Measurements from ENCODE around the gene FGGY. TPM values are rescaled to one million over a fixed set of nuclear protein-coding genes. Genes with fewer than 3 reads are reported as not detected.

The FGGY gene
- total and polyA plus RNA-seq, 2 donors: 16.6 to 36.9 TPM

- H3K36me3 ChIP-seq (ENCODE audit: insufficient read depth): no peaks in the 10 kb centered on the region
- no peak overlapping the region for H3K27ac ChIP-seq (ENCODE audit: low read depth)
- peaks cover 2% of the 10 kb centered on the region for H3K4me1 ChIP-seq (ENCODE audit: insufficient read depth)
- WGBS: 96% methylated on average over 2 of the region's 2 CpGs
- DNase-seq (ENCODE audit: extremely low spot score): no peak
- H3K4me3 ChIP-seq (ENCODE audit: low read depth, low read length): no peak overlapping the region
Observed at GRCh38 chr1:59314776-59315528, 18.1 kb downstream of the FGGY start.

GRCh38 chr1:59315529-59316463 lies 18.9 kb downstream of the FGGY start:
- DNase-seq (ENCODE audit: extremely low spot score): no peak
- H3K36me3 ChIP-seq (ENCODE audit: insufficient read depth): no peaks in the 10 kb centered on the region
- 73% methylated on average over 7 of the region's 7 CpGs for WGBS
- H3K4me3 ChIP-seq (ENCODE audit: low read depth, low read length): no peak overlapping the region
- peaks cover 2% of the 10 kb centered on the region for H3K4me1 ChIP-seq (ENCODE audit: insufficient read depth)
- H3K27ac ChIP-seq (ENCODE audit: low read depth): no peak overlapping the region

GRCh38 chr1:59316497-59317128 lies 19.7 kb downstream of the FGGY start:
- Histone ChIP-seq H3K36me3 (ENCODE audit: insufficient read depth) (no peaks in the 10 kb centered on the region), H3K27ac (ENCODE audit: low read depth) (peak overlapping the region; percentile 62), H3K4me3 (ENCODE audit: low read depth, low read length) (no peak overlapping the region), H3K4me1 (ENCODE audit: insufficient read depth) (peaks cover 2% of the 10 kb centered on the region)
- WGBS: 34% methylated on average over 6 of the region's 6 CpGs
- no peak for DNase-seq (ENCODE audit: extremely low spot score)

GRCh38 chr1:59317343-59317742 lies 20.4 kb downstream of the FGGY start:
- WGBS: 67% methylated on average over 3 of the region's 3 CpGs
- DNase-seq (ENCODE audit: extremely low spot score): no peak
- Histone ChIP-seq H3K27ac (ENCODE audit: low read depth) (no peak overlapping the region), H3K4me3 (ENCODE audit: low read depth, low read length) (no peak overlapping the region), H3K36me3 (ENCODE audit: insufficient read depth) (no peaks in the 10 kb centered on the region), H3K4me1 (ENCODE audit: insufficient read depth) (peaks cover 2% of the 10 kb centered on the region)

- no peak overlapping the region for H3K4me3 ChIP-seq (ENCODE audit: low read depth, low read length)
- H3K36me3 ChIP-seq (ENCODE audit: insufficient read depth): no peaks in the 10 kb centered on the region
- peaks cover 2% of the 10 kb centered on the region for H3K4me1 ChIP-seq (ENCODE audit: insufficient read depth)
- no peak for DNase-seq (ENCODE audit: extremely low spot score)
- WGBS: 94% methylated on average over 2 of the region's 2 CpGs
- peak overlapping the region; percentile 11 for H3K27ac ChIP-seq (ENCODE audit: low read depth)
Observed at GRCh38 chr1:59317780-59318179, 20.9 kb downstream of the FGGY start.

GRCh38 chr1:59318271-59318860 lies 21.5 kb downstream of the FGGY start:
- Histone ChIP-seq H3K4me3 (ENCODE audit: low read depth, low read length) (no peak overlapping the region), H3K36me3 (ENCODE audit: insufficient read depth) (no peaks in the 10 kb centered on the region), H3K4me1 (ENCODE audit: insufficient read depth) (peaks cover 2% of the 10 kb centered on the region), H3K27ac (ENCODE audit: low read depth) (no peak overlapping the region)
- no peak for DNase-seq (ENCODE audit: extremely low spot score)
- WGBS: 58% methylated on average over 6 of the region's 6 CpGs

- no peak for DNase-seq (ENCODE audit: extremely low spot score)
- peaks cover 2% of the 10 kb centered on the region for H3K4me1 ChIP-seq (ENCODE audit: insufficient read depth)
- no peak overlapping the region for H3K4me3 ChIP-seq (ENCODE audit: low read depth, low read length)
- no peak overlapping the region for H3K27ac ChIP-seq (ENCODE audit: low read depth)
- WGBS: 98% methylated on average over 4 of the region's 4 CpGs
- no peaks in the 10 kb centered on the region for H3K36me3 ChIP-seq (ENCODE audit: insufficient read depth)
Observed at GRCh38 chr1:59322394-59322793, 25.5 kb downstream of the FGGY start.

GRCh38 chr1:59322814-59323213 lies 25.9 kb downstream of the FGGY start:
- no peak overlapping the region for H3K4me3 ChIP-seq (ENCODE audit: low read depth, low read length)
- 91% methylated on average over 2 of the region's 2 CpGs for WGBS
- H3K36me3 ChIP-seq (ENCODE audit: insufficient read depth): no peaks in the 10 kb centered on the region
- no peak overlapping the region for H3K27ac ChIP-seq (ENCODE audit: low read depth)
- no peak for DNase-seq (ENCODE audit: extremely low spot score)
- H3K4me1 ChIP-seq (ENCODE audit: insufficient read depth): peaks cover 2% of the 10 kb centered on the region

- DNase-seq (ENCODE audit: extremely low spot score): no peak
- no peaks in the 10 kb centered on the region for H3K4me1 ChIP-seq (ENCODE audit: insufficient read depth)
- H3K27ac ChIP-seq (ENCODE audit: low read depth): no peak overlapping the region
- no peak overlapping the region for H3K4me3 ChIP-seq (ENCODE audit: low read depth, low read length)
- WGBS: 100% methylated on average over 3 of the region's 3 CpGs
- H3K36me3 ChIP-seq (ENCODE audit: insufficient read depth): no peaks in the 10 kb centered on the region
Observed at GRCh38 chr1:59323879-59324278, 27.0 kb downstream of the FGGY start.

GRCh38 chr1:59328353-59328752 lies 31.5 kb downstream of the FGGY start:
- H3K27ac ChIP-seq (ENCODE audit: low read depth): no peak overlapping the region
- H3K4me3 ChIP-seq (ENCODE audit: low read depth, low read length): no peak overlapping the region
- H3K4me1 ChIP-seq (ENCODE audit: insufficient read depth): no peaks in the 10 kb centered on the region
- DNase-seq (ENCODE audit: extremely low spot score): no peak
- H3K36me3 ChIP-seq (ENCODE audit: insufficient read depth): peaks cover 4% of the 10 kb centered on the region
- 97% methylated on average over 2 of the region's 2 CpGs for WGBS

- Histone ChIP-seq H3K4me1 (ENCODE audit: insufficient read depth) (no peaks in the 10 kb centered on the region), H3K36me3 (ENCODE audit: insufficient read depth) (peaks cover 4% of the 10 kb centered on the region), H3K27ac (ENCODE audit: low read depth) (no peak overlapping the region), H3K4me3 (ENCODE audit: low read depth, low read length) (no peak overlapping the region)
- WGBS: 91% methylated on average over 4 of the region's 4 CpGs
- no peak for DNase-seq (ENCODE audit: extremely low spot score)
Observed at GRCh38 chr1:59329412-59330053, 32.6 kb downstream of the FGGY start.

GRCh38 chr1:59331686-59332620 lies 35.1 kb downstream of the FGGY start:
- no peak for DNase-seq (ENCODE audit: extremely low spot score)

More at GRCh38 chr1:59331686-59332620, 35.1 kb downstream of the FGGY start:
- H3K4me1 ChIP-seq (ENCODE audit: insufficient read depth): no peaks in the 10 kb centered on the region
- H3K4me3 ChIP-seq (ENCODE audit: low read depth, low read length): no peak overlapping the region
- WGBS: 80% methylated on average over 5 of the region's 5 CpGs
- H3K36me3 ChIP-seq (ENCODE audit: insufficient read depth): peaks cover 4% of the 10 kb centered on the region
- H3K27ac ChIP-seq (ENCODE audit: low read depth): no peak overlapping the region
